ENCODE results near the gene EXOC4. TPM values are rescaled to one million over a fixed set of nuclear protein-coding genes. Genes with fewer than 3 reads are reported as not detected.

The EXOC4 gene
- total and polyA plus RNA-seq, 2 of the 8 experiments (the other 6 are each of a cell fraction or from before 2014, with no cell fraction given), result 27.0 to 67.3 TPM

DNA sequence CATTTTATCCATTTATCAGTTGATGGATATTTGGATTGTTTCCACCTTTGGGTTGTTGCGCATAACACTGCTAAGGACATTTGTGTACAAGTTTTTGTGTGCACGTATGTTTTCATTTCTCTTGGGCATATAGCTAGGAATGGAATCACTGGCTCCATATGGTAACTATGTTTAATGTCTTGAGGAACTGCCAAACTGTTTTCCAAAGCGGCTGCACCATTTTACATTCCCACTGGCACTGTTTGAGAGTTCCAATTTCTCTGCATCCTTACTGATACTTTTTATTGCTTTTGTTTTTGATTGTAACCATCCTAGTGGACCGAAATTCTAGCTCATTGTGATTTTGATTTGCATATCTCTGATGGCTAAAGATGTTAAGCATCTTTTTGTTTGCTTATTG, 118.7 kb downstream of the EXOC4 start:
- H4K91ac ChIP-seq (replicated peaks; ENCODE audit: insufficient read length, low read length), result no peak overlapping the region
- H2BK20ac ChIP-seq (ENCODE audit: low read length), result no peak overlapping the region
- no peak overlapping the region for H3K9ac ChIP-seq (replicated peaks in 1 of 4; ENCODE audit: extremely low read depth in 1 of 4, low read depth in 3 of 4, low read length in 3 of 4)
- H3K4me1 ChIP-seq (replicated peaks in 1 of 4; ENCODE audit: control insufficient read depth in 3 of 4, insufficient read depth in 4 of 4, low read length in 3 of 4), result peaks cover 0 to 8% (median 1%) of the 10 kb centered on the region in 4 experiments; a peak in 3 of 7 replicates
- no peak overlapping the region for H3K18ac ChIP-seq (ENCODE audit: extremely low read depth, low read length)
- H3K23ac ChIP-seq (ENCODE audit: insufficient read length), result no peak overlapping the region
- H2AFZ ChIP-seq (ENCODE audit: low read length), result no peak overlapping the region
- no peaks in the 10 kb centered on the region for H3K9me3 ChIP-seq (ENCODE audit: insufficient read depth in 2 of 2, low read depth in 1 of 2, low read length in 1 of 2)
- no peak overlapping the region for H2BK5ac ChIP-seq (ENCODE audit: low read depth, low read length)
- no peak overlapping the region for H3K14ac ChIP-seq (ENCODE audit: insufficient read length)
- H3K27me3 ChIP-seq (replicated peaks in 1 of 4; ENCODE audit: control insufficient read depth in 3 of 4, extremely low read depth in 1 of 4, insufficient read depth in 3 of 4, low read length in 3 of 4), result no peaks in the 10 kb centered on the region
- H2AK5ac ChIP-seq (ENCODE audit: low read depth, low read length), result no peak overlapping the region
- no peak overlapping the region for H3K4me3 ChIP-seq (ENCODE audit: extremely low read depth in 1 of 4, insufficient read depth in 2 of 4, low read depth in 3 of 4, low read length in 4 of 4)
- no peak overlapping the region for H3K4me2 ChIP-seq (ENCODE audit: insufficient read depth in 1 of 2, low read depth in 2 of 2, low read length in 2 of 2)
- H3K56ac ChIP-seq (replicated peaks; ENCODE audit: insufficient read length, low read depth, low read length), result no peak overlapping the region
- H4K5ac ChIP-seq (ENCODE audit: insufficient read length, low read depth, low read length), result no peak overlapping the region
- no peaks in the 10 kb centered on the region; a peak in 1 of 4 replicates for H3K79me2 ChIP-seq (ENCODE audit: control insufficient read depth in 1 of 2, insufficient read depth in 2 of 2, low read length in 2 of 2)
- 93% methylated on average over 4 of the region's 4 CpGs; no CpG with 5 or more reads in 1 of the 2 experiments for WGBS, 2 experiments (ENCODE audit: extremely low coverage in 1 of 2, insufficient coverage in 1 of 2, insufficient read length in 1 of 2, insufficient replicate concordance in 2 of 2, low coverage in 1 of 2, low lambda C conversion rate in 2 of 2, missing lambda C conversion rate in 1 of 2)
- TF ChIP-seq SIN3A (conservative IDR thresholded peaks at IDR 0.05 in 1 of 2, IDR thresholded peaks at IDR 0.05 in 1 of 2; ENCODE audit: low read depth in 1 of 2, low read length in 2 of 2) (no peak), JUN (IDR thresholded peaks at IDR 0.05; ENCODE audit: low read depth, low read length) (no peak), CTBP2 (IDR thresholded peaks at IDR 0.05; ENCODE audit: borderline replicate concordance, insufficient read depth, insufficient read length, low read length) (no peak), EGR1 (IDR thresholded peaks at IDR 0.05; ENCODE audit: borderline replicate concordance, low read depth, low read length) (no peak), YY1 (IDR thresholded peaks at IDR 0.05; ENCODE audit: low read depth, low read length) (no peak), ZNF274 (IDR thresholded peaks at IDR 0.05; ENCODE audit: borderline replicate concordance, extremely low read depth, low read length) (no peak), CHD1 (IDR thresholded peaks at IDR 0.05; ENCODE audit: low read depth, low read length) (no peak), SP2 (IDR thresholded peaks at IDR 0.05; ENCODE audit: low read length) (no peak), KDM4A (IDR thresholded peaks at IDR 0.05; ENCODE audit: low read depth, low read length, severe bottlenecking) (no peak), KDM5A (IDR thresholded peaks at IDR 0.05; ENCODE audit: low read length) (no peak), RNF2 (IDR thresholded peaks at IDR 0.05; ENCODE audit: borderline replicate concordance, low read depth, low read length, missing control alignments, poor library complexity, severe bottlenecking) (no peak), GABPA (IDR thresholded peaks at IDR 0.05; ENCODE audit: borderline replicate concordance, insufficient read depth, low read length) (no peak), CEBPB (IDR thresholded peaks at IDR 0.05; ENCODE audit: low read depth, low read length) (no peak), SIX5 (IDR thresholded peaks at IDR 0.05; ENCODE audit: low read depth, low read length) (no peak)
- peaks cover 0 to 4% (median 0%) of the 10 kb centered on the region in 4 experiments; a peak in 1 of 8 replicates for H3K36me3 ChIP-seq (ENCODE audit: control insufficient read depth in 2 of 4, insufficient read depth in 4 of 4, low read length in 3 of 4)
- CTCF ChIA-PET (ENCODE audit: partially characterized antibody), result no interaction called here
- H3K27ac ChIP-seq (ENCODE audit: low read depth, low read length), result no peak overlapping the region
- no peaks in the 10 kb centered on the region; the same call in 1 of the 2 replicates for H3K79me1 ChIP-seq (ENCODE audit: low read depth, low read length)
- no peaks in the 10 kb centered on the region for H3K23me2 ChIP-seq (ENCODE audit: low read depth, low read length)
- no peak overlapping the region for H2BK15ac ChIP-seq (ENCODE audit: low read length)
- H4K20me1 ChIP-seq (replicated peaks in 1 of 2; ENCODE audit: control insufficient read depth in 1 of 2, insufficient read depth in 2 of 2, low read length in 2 of 2), result no peaks in the 10 kb centered on the region
- no peak overlapping the region for H3K4ac ChIP-seq (replicated peaks; ENCODE audit: insufficient read length, low read depth, low read length)
- H2BK12ac ChIP-seq (ENCODE audit: low read depth, low read length), result no peak overlapping the region
- H4K8ac ChIP-seq (ENCODE audit: extremely low read depth, insufficient read depth, low read length), result no peak overlapping the region
- no peak overlapping the region for H2BK120ac ChIP-seq (replicated peaks; ENCODE audit: low read depth, low read length)
- DNase-seq (ENCODE audit: low read depth in 1 of 2, low spot score in 2 of 2) (no peak), FAIRE-seq (no peak)
- POLR2A ChIA-PET (ENCODE audit: partially characterized antibody), result no interaction called here
